Stimulated activated CD4-positive, alpha-beta T cell treated with anti-CD3 and anti-CD28 coated beads, Interleukin-1b, Interleukin-23, amount 100 ng/mL, for 24 hours (primary cell): ENCODE results near the gene UBE3C.
"Not testable (repeated sequence)": the region's sequence is repeated elsewhere in the genome, so short reads cannot be mapped to it uniquely, and the experiment has no call there.

ENCODE experiments used
- DNase-seq, 4 experiments: peaks; one replicate each; pipeline ENCODE4 v3.0.0-alpha.2; 2020; ENCODE audit warnings: low read depth in 4 of 4, low spot score in 1 of 4

UBE3C gene

GRCh38 chr7:157129907-157130460 is 8.7 kb upstream of the UBE3C start:
- no peak for DNase-seq

- DNase-seq = not testable (repeated sequence)
Measured at GRCh38 chr7:157130849-157131248, 7.9 kb upstream of the UBE3C start.

GRCh38 chr7:157132796-157133195 is 5.9 kb upstream of the UBE3C start:
- no peak for DNase-seq

- no peak for DNase-seq
Measured at GRCh38 chr7:157133304-157133703, 5.4 kb upstream of the UBE3C start.

GRCh38 chr7:157136372-157136771 is 2.4 kb upstream of the UBE3C start:
- DNase-seq = no peak

GRCh38 chr7:157138101-157138423 is 664 bp upstream of the UBE3C start:
- DNase-seq = no peak

GRCh38 chr7:157139111-157139809 is 534 bp downstream of the UBE3C start:
- DNase-seq = peak; percentile 13 to 40 (median 26)

- no peak for DNase-seq
Measured at GRCh38 chr7:157139810-157140510, 1.2 kb downstream of the UBE3C start.

GRCh38 chr7:157140511-157140905 is 1.8 kb downstream of the UBE3C start:
- DNase-seq = no peak

- no peak for DNase-seq
Measured at GRCh38 chr7:157141525-157142060, 2.9 kb downstream of the UBE3C start.

- DNase-seq = no peak
Measured at GRCh38 chr7:157143788-157144187, 5.1 kb downstream of the UBE3C start.

- DNase-seq = no peak
Measured at GRCh38 chr7:157149317-157149716, 10.6 kb downstream of the UBE3C start.

GRCh38 chr7:157150882-157151281 is 12.2 kb downstream of the UBE3C start:
- DNase-seq = no peak

- DNase-seq = no peak
Measured at GRCh38 chr7:157151626-157152339, 13.1 kb downstream of the UBE3C start.

GRCh38 chr7:157152391-157152937 is 13.7 kb downstream of the UBE3C start:
- DNase-seq = no peak

GRCh38 chr7:157153260-157153659 is 14.5 kb downstream of the UBE3C start:
- DNase-seq = no peak

GRCh38 chr7:157155959-157156358 is 17.2 kb downstream of the UBE3C start:
- DNase-seq = no peak

- DNase-seq = no peak
Measured at GRCh38 chr7:157158400-157158799, 19.7 kb downstream of the UBE3C start.

GRCh38 chr7:157159537-157159936 is 20.8 kb downstream of the UBE3C start:
- DNase-seq = not testable (repeated sequence)

GRCh38 chr7:157160433-157160832 is 21.7 kb downstream of the UBE3C start:
- no peak for DNase-seq

- DNase-seq = no peak
Measured at GRCh38 chr7:157165987-157166386, 27.3 kb downstream of the UBE3C start.
